ENCODE results near the gene ST3GAL4. TPM values are rescaled to one million over a fixed set of nuclear protein-coding genes. Genes with fewer than 3 reads are reported as not detected.

Gene ST3GAL4
- total RNA-seq, 1 donor from 2014 or later: 61.4 TPM

DNA sequence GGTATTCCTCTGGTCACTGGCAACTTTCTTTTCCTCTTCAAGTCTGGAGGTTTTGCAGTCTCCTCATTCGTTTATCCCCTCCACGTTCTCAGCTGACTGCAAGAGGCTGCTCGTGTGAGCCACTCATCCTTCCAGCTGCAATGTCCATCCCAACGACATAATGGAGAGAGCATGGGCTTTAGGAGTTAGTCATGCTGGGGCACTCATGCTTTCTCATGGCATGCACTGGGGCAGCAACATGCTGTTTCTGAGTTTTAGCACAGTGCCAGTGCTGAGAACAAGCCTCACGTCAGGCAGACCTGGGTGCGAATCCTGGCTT lies 44.5 kb upstream of the ST3GAL4 start:
- TF ChIP-seq, protein P1, sequence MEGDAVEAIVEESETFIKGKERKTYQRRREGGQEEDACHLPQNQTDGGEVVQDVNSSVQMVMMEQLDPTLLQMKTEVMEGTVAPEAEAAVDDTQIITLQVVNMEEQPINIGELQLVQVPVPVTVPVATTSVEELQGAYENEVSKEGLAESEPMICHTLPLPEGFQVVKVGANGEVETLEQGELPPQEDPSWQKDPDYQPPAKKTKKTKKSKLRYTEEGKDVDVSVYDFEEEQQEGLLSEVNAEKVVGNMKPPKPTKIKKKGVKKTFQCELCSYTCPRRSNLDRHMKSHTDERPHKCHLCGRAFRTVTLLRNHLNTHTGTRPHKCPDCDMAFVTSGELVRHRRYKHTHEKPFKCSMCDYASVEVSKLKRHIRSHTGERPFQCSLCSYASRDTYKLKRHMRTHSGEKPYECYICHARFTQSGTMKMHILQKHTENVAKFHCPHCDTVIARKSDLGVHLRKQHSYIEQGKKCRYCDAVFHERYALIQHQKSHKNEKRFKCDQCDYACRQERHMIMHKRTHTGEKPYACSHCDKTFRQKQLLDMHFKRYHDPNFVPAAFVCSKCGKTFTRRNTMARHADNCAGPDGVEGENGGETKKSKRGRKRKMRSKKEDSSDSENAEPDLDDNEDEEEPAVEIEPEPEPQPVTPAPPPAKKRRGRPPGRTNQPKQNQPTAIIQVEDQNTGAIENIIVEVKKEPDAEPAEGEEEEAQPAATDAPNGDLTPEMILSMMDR (IDR thresholded peaks at IDR 0.05): no peak
- peaks cover 3 to 4% of the 10 kb centered on the region in 2 donors for H3K36me3 ChIP-seq
- no peak overlapping the region for H3K27ac ChIP-seq
- intact Hi-C loops (cut with DNase I): loop anchor here (1.0 to 2.0 kb wide), 2 partner anchors 38 to 169 kb away; no protein-coding TSS in a partner anchor
- no peak overlapping the region for H3K4me3 ChIP-seq
- no peaks in the 10 kb centered on the region for H3K9me3 ChIP-seq
- no peaks in the 10 kb centered on the region for H3K27me3 ChIP-seq
- no peaks in the 10 kb centered on the region for H3K4me1 ChIP-seq
- no peak for DNase-seq (ENCODE audit: low spot score in 2 of 2)

DNA sequence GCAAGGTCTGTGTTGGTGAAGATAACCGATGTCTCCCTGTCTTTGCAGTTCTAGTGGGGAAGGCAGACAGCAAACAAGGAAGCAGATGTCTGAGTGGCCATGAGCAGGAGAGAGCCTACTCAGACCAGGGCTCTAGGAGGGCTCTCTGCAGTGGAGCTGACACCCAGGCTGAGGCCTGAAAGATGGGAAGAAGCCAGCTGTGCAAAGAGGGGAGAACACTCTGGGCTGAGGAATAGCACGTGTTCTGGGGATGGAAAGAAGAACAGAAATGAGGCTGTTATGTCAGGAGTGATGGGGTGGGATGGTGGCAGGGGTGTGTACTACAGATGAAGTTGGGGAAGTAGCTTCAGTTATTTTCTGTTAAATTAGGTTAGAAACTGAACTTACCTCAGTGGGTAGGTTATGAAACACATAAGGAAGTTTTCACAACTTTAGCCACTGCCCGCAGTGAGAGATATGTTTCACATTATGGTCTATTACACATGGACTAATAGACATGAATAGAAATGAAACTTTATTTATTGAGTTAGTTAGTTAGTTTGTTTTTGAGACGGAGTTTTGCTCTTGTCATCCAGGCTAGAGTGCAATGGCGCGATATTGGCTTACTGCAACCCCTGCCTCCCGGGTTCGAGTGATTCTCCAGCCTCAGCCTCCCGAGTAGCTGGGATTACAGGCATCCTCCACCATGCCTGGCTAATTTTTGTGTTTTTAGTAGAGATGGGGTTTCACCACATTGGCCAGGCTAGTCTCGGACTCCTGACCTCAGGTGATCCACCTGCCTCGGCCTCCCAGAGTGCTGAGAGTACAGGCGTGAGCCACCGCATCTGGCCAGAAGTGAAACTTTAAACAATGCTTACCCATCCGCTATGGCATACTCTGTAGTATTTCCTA lies 43.8 kb upstream of the ST3GAL4 start:
- DNase-seq (ENCODE audit: low spot score in 2 of 2): no peak
- intact Hi-C loops (cut with DNase I): loop anchor here (2.0 kb wide), 1 partner anchor 37 kb away; no protein-coding TSS in a partner anchor
- H3K4me3 ChIP-seq: no peak overlapping the region
- TF ChIP-seq, protein P1 (IDR thresholded peaks at IDR 0.05): peak in 1 of 3 experiments; percentile 9
- no peaks in the 10 kb centered on the region for H3K4me1 ChIP-seq
- no peak overlapping the region for H3K27ac ChIP-seq
- no peaks in the 10 kb centered on the region for H3K27me3 ChIP-seq
- no peaks in the 10 kb centered on the region for H3K9me3 ChIP-seq
- H3K36me3 ChIP-seq: peaks cover 3 to 4% of the 10 kb centered on the region in 2 donors

- H3K27me3 ChIP-seq: no peaks in the 10 kb centered on the region
- intact Hi-C loops (cut with DNase I): no loop called here
- no peak overlapping the region for H3K4me3 ChIP-seq
- TF ChIP-seq, protein P1 (IDR thresholded peaks at IDR 0.05): no peak
- DNase-seq (ENCODE audit: low spot score in 2 of 2): no peak
- H3K9me3 ChIP-seq: no peaks in the 10 kb centered on the region
- H3K36me3 ChIP-seq: peaks cover 3 to 4% of the 10 kb centered on the region in 2 donors
- H3K4me1 ChIP-seq: peaks cover 0 to 6% of the 10 kb centered on the region in 2 donors
- H3K27ac ChIP-seq: no peak overlapping the region
Measured at GRCh38 chr11:126312961-126313360, 42.5 kb upstream of the ST3GAL4 start.

DNA sequence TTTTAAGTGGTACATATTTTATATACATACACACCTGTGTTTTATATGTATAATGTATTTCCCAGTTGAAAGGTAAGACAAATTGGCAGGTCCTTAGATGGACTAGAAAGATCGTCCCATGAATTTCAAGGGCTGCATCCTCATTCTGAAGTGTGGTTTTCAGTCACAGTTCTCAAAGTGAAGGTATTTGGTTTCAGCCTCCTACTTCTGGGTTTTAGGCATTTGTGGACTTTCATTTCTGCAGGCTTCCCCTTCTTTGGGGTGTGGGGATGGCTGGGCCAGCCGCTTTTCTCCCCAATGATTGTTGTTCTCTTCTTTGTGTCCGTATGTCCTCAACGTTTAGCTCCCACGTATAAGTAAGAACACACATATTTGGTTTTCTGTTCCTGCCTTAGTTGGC lies 41.7 kb upstream of the ST3GAL4 start:
- Histone ChIP-seq H3K9me3 (no peaks in the 10 kb centered on the region), H3K27me3 (no peaks in the 10 kb centered on the region), H3K27ac (no peak overlapping the region), H3K4me1 (peaks cover 5 to 11% of the 10 kb centered on the region in 2 donors), H3K36me3 (peaks cover 3 to 4% of the 10 kb centered on the region in 2 donors), H3K4me3 (no peak overlapping the region)
- DNase-seq (ENCODE audit: low spot score in 2 of 2): no peak
- TF ChIP-seq, protein P1 (IDR thresholded peaks at IDR 0.05): no peak
- intact Hi-C loops (cut with DNase I): no loop called here

GRCh38 chr11:126317432-126317755 lies 38.1 kb upstream of the ST3GAL4 start:
- no peak for DNase-seq (ENCODE audit: low spot score in 2 of 2)
- peaks cover 0 to 2% of the 10 kb centered on the region in 2 donors for H3K36me3 ChIP-seq
- H3K9me3 ChIP-seq: no peaks in the 10 kb centered on the region
- no peaks in the 10 kb centered on the region for H3K27me3 ChIP-seq
- peaks cover 5 to 11% of the 10 kb centered on the region in 2 donors for H3K4me1 ChIP-seq
- H3K27ac ChIP-seq: peak overlapping the region; percentile 82 to 85
- H3K4me3 ChIP-seq: peak overlapping the region in 1 of 2 donors; percentile 53
- intact Hi-C loops (cut with DNase I): no loop called here
- TF ChIP-seq, protein P1 (IDR thresholded peaks at IDR 0.05): no peak

All from ascending aorta (tissue), 2 donors.